LNCAP (cell line): ENCODE results near the gene ANKRD40CL.

ENCODE experiments used
- CTCF ChIP-seq: fragments of 450-650 bp; IDR thresholded peaks from 2 replicates; pipeline ENCODE4 v1.5.1; 2017; ENCODE audit warnings: mild to moderate bottlenecking

ANKRD40CL gene

GRCh38 chr17:50806141-50806643 lies 38.9 kb upstream of the ANKRD40CL start:
- TF ChIP-seq CTCF, result peak; percentile 50; the same call in 1 of the 2 replicates

GRCh38 chr17:50805486-50805885 lies 38.2 kb upstream of the ANKRD40CL start:
- no peak for TF ChIP-seq CTCF

GRCh38 chr17:50803676-50804075 lies 36.4 kb upstream of the ANKRD40CL start:
- TF ChIP-seq CTCF, result no peak

GRCh38 chr17:50802609-50803571 lies 35.6 kb upstream of the ANKRD40CL start:
- no peak for TF ChIP-seq CTCF

- no peak for TF ChIP-seq CTCF
Observed at GRCh38 chr17:50800196-50800700, 32.9 kb upstream of the ANKRD40CL start.

GRCh38 chr17:50799582-50799981 lies 32.3 kb upstream of the ANKRD40CL start:
- TF ChIP-seq CTCF, result no peak

GRCh38 chr17:50798424-50799288 lies 31.3 kb upstream of the ANKRD40CL start:
- TF ChIP-seq CTCF, result no peak
